Sigmoid colon (tissue), 7 donors: Measurements from ENCODE around the gene AIRE. TPM values are rescaled to one million over a fixed set of nuclear protein-coding genes. Genes with fewer than 3 reads are reported as not detected.

ENCODE experiments used
- DNase-seq: peaks from one replicate; pipeline ENCODE4 v3.0.0-alpha.2; 2019
- H3K27ac ChIP-seq, 4 donors: fragments of 200-600 bp; sonication (generic); one replicate each; pipeline ENCODE4 v1.5.1; 2016 to 2019; ENCODE audit warnings: mild to moderate bottlenecking in 1 of 4
- H3K27me3 ChIP-seq, 3 donors: fragments of 200-600 bp; sonication (generic); one replicate each; pipeline ENCODE4 v1.5.1; 2019; ENCODE audit warnings: mild to moderate bottlenecking in 1 of 3
- H3K36me3 ChIP-seq, 4 donors: fragments of 200-600 bp; sonication (generic); one replicate each; pipeline ENCODE4 v1.5.1; 2016 to 2019
- H3K4me1 ChIP-seq, 4 donors: fragments of 200-600 bp; sonication (generic); one replicate each; pipeline ENCODE4 v1.5.1; 2017 to 2019
- H3K4me3 ChIP-seq, 4 donors: fragments of 200-600 bp; sonication (generic); one replicate each; pipeline ENCODE4 v1.5.1; 2017 to 2019; ENCODE audit warnings: mild to moderate bottlenecking in 2 of 4, moderate library complexity in 1 of 4
- H3K9me3 ChIP-seq, 4 donors: fragments of 200-600 bp in 3 of 4; sonication (generic) in 3 of 4; one replicate each; pipeline versions ENCODE4 v1.5.1 to v1.6.1; 2013 to 2019
- CTCF ChIP-seq, 4 experiments: fragments of 450-650 bp in 3 of 4; fragments of 200-600 bp in 1 of 4; IDR thresholded peaks; one replicate each; pipeline ENCODE4 v1.5.1; 2016 to 2019; ENCODE audit warnings: antibody characterized with exemption in 4 of 4, mild to moderate bottlenecking in 3 of 4, moderate library complexity in 2 of 4
- EP300 ChIP-seq, 4 donors: sonication (generic); formaldehyde crosslinking; IDR thresholded peaks; one replicate each; pipeline ENCODE4 v1.6.1; 2017; ENCODE audit warnings: antibody characterized with exemption in 4 of 4
- POLR2A ChIP-seq, 2 donors: fragments of 450-650 bp; IDR thresholded peaks; one replicate each; pipeline ENCODE4 v1.6.1; 2016; ENCODE audit warnings: antibody characterized with exemption in 2 of 2, mild to moderate bottlenecking in 2 of 2, moderate library complexity in 2 of 2
- POLR2AphosphoS5 ChIP-seq, 4 donors: sonication (generic); formaldehyde crosslinking; IDR thresholded peaks; one replicate each; pipeline ENCODE4 v1.6.1; 2017; ENCODE audit warnings: antibody characterized with exemption in 4 of 4
- WGBS, 2 donors: extraction: QIAGEN DNeasy Blood & Tissue Kit; methylation state at CpG; one replicate each; pipeline ENCODE4 v1.1.7; 2013; 5-methylcytosine and 5-hydroxymethylcytosine counted together
- intact Hi-C: fragments of 100-400 bp; cut with DNase I; formaldehyde crosslinking; loops from one replicate; pipeline ENCODE4 v1.15.1; 2023
- polyA plus RNA-seq, 3 donors: library from polyadenylated mRNA; stranded (reverse); fragments of 200-250 nt; gene quantifications; one replicate each; pipeline ENCODE4 v1.2.3, GENCODE V29; 2013
- total RNA-seq, 4 donors: library from RNA; depleted of rRNA; stranded (reverse); fragments of >200 nt; gene quantifications; one replicate each; pipeline ENCODE4 v1.1.0, GENCODE V29; 2016
- donor health status: healthy with polysubstance abuse.
- donor health status: Bipolar disorder and iron deficiency.
- donor health status: healthy.

The AIRE gene
- total and polyA plus RNA-seq, 7 donors: 0.61 TPM; not detected in 6

GRCh38 chr21:44316277-44316900, 30.7 kb downstream of the AIRE start:
- no peak for DNase-seq
- TF ChIP-seq POLR2AphosphoS5 (IDR thresholded peaks at IDR 0.05) (no peak), CTCF (IDR thresholded peaks at IDR 0.05) (no peak), POLR2A (IDR thresholded peaks at IDR 0.05) (no peak), EP300 (IDR thresholded peaks at IDR 0.05) (no peak)
- WGBS, 2 donors: 91 to 92% methylated on average over 27 of the region's 27 CpGs
- no peaks in the 10 kb centered on the region for H3K4me1 ChIP-seq
- H3K9me3 ChIP-seq: no peaks in the 10 kb centered on the region
- intact Hi-C loops: no loop called here
- peaks cover 14 to 90% (median 46%) of the 10 kb centered on the region in 4 donors for H3K36me3 ChIP-seq
- H3K4me3 ChIP-seq: no peak overlapping the region
- no peak overlapping the region for H3K27ac ChIP-seq
- H3K27me3 ChIP-seq: no peaks in the 10 kb centered on the region

DNA sequence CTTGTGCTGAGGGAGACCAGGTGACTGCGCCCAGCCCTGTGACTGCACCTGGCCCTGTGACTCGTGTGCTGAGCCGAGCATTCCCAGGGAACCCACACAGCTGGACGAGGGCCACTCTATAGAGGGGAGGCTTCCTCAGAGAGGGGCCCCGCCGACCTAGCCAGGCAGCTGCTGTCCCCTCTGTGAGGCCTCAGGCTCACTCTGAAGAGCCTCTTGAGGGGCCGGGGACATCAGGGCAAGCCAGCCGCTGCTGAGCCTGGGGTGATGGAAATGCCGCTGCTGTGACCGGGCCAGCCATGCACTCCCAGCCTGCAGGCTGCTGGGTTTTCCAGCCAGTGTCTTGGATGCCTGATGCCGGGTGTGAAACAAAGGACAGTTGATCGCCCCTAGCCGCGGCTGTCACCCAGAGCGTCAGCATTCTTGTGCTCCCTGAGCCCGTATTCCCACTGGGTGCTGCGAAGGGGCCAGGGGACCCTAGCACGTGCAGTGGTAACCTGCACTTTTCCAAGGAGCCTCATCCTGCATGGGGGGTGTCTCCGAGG, 31.6 kb downstream of the AIRE start:
- Histone ChIP-seq H3K4me1 (no peaks in the 10 kb centered on the region), H3K27me3 (no peaks in the 10 kb centered on the region), H3K4me3 (no peak overlapping the region), H3K9me3 (no peaks in the 10 kb centered on the region), H3K27ac (no peak overlapping the region), H3K36me3 (peaks cover 12 to 90% (median 43%) of the 10 kb centered on the region in 4 donors)
- no peak for DNase-seq
- TF ChIP-seq CTCF (IDR thresholded peaks at IDR 0.05) (no peak), POLR2A (IDR thresholded peaks at IDR 0.05) (no peak), POLR2AphosphoS5 (IDR thresholded peaks at IDR 0.05) (no peak), EP300 (IDR thresholded peaks at IDR 0.05) (no peak)
- 94% methylated on average over 19 of the region's 19 CpGs for WGBS, 2 donors
- intact Hi-C loops: no loop called here

DNA sequence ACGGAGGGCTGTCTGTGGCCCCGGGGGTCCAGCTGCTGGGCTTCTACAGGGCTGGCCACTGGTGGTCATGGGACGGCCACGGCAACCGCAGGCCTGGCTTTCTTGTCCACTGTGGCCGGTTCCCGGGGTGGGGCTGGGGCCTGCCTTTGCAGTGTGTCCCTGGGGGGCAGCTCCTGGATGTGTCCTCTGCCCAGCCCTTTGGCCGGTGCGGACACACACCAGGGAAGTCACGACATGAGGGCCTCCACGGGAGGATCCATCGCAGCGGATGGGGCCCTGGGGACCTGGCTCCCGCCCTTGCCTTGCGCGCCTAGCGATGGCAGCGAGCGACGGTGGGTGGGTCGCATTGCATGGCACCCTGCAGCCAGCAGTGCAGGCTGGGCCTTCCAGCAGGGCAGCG, 32.2 kb downstream of the AIRE start:
- Histone ChIP-seq H3K9me3 (no peaks in the 10 kb centered on the region), H3K36me3 (peaks cover 12 to 90% (median 41%) of the 10 kb centered on the region in 4 donors), H3K27me3 (no peaks in the 10 kb centered on the region), H3K4me3 (no peak overlapping the region), H3K4me1 (no peaks in the 10 kb centered on the region), H3K27ac (no peak overlapping the region)
- intact Hi-C loops: no loop called here
- DNase-seq: no peak
- no peak for TF ChIP-seq EP300 (IDR thresholded peaks at IDR 0.05)
- no peak for TF ChIP-seq POLR2AphosphoS5 (IDR thresholded peaks at IDR 0.05)
- no peak for TF ChIP-seq CTCF (IDR thresholded peaks at IDR 0.05)
- no peak for TF ChIP-seq POLR2A (IDR thresholded peaks at IDR 0.05)
- WGBS, 2 donors: 95 to 96% methylated on average over 22 of the region's 22 CpGs

DNA sequence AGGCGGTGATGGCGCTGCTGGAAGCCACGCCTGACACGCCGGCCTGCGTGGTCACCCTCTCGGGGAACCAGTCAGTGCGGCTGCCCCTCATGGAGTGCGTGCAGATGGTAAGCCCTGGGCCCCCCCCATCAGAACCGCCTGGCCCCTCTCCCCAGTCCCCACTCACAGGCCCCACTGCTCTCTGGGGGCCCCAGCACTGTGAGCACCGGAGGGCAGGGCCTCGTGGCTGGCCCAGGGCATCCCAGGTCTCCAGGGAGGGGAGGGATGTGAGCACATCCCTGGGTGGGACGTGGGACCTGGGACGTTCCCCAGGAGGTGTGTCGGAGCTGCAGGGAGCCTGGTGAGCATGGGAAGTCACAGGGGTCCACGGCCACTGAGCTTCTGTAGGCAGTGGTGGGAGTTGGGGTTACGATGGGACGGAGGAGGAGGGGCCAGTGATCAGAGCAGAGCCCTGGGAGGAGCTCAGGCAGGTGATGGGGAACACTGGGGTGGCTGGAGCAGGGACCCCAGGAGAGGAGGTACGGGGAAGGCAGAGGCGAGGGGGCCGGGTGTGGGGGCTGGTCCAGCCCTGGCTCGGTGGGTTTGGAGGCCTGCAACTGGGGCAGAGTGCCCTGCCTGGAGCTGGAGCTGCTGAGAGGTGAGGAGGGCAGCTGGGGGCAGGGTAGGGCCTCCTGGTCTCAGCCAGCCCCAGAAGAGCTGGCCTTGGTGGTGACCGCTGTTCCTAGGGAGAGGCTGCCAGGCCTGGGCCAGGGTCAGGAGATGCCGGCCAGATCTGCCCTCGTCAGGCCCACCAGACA, 33.0 kb downstream of the AIRE start:
- no peak overlapping the region for H3K27ac ChIP-seq
- 94 to 95% methylated on average over 25 of the region's 25 CpGs for WGBS, 2 donors
- intact Hi-C loops: no loop called here
- no peak for TF ChIP-seq EP300 (IDR thresholded peaks at IDR 0.05)
- no peaks in the 10 kb centered on the region for H3K9me3 ChIP-seq
- no peak for DNase-seq
- H3K4me1 ChIP-seq: no peaks in the 10 kb centered on the region
- no peak overlapping the region for H3K4me3 ChIP-seq
- H3K36me3 ChIP-seq: peaks cover 6 to 89% (median 35%) of the 10 kb centered on the region in 4 donors
- no peaks in the 10 kb centered on the region for H3K27me3 ChIP-seq

DNA sequence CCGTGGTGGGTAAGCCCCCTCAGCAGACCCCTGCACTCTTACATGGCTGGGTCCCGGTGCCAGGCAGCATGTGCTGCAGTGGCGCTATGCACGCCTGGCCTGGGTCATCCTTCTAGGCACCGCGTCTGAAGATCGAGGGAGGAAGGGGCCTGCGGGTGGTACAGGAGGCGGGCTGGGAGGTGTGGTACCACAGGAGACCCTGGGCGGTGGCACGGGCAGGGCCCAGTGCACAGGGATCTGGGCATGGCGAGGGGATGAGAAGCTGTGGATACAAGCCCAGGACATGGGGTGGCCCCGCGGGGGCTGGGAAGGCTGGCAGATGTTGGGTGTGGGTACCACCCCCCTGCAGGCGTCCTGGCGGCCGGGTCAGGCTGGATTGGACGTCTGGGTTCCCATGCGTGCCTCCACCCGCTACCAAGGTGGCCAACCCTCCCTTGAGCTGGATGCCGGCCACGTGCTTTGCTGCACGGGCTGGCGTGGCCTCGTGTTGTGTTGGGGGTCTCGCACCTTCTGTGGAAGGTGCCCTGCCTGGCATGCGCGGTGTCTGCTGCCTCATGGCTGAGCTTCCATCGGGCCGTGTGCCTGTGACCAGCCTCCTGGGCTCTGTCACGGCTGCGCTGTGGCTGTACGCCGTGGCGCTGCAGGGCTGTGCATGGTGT, 33.9 kb downstream of the AIRE start:
- WGBS, 2 donors: 93 to 96% methylated on average over 35 of the region's 35 CpGs
- DNase-seq: no peak
- Histone ChIP-seq H3K27ac (no peak overlapping the region), H3K4me1 (no peaks in the 10 kb centered on the region), H3K9me3 (no peaks in the 10 kb centered on the region), H3K4me3 (no peak overlapping the region), H3K27me3 (no peaks in the 10 kb centered on the region), H3K36me3 (peaks cover 6 to 91% (median 34%) of the 10 kb centered on the region in 4 donors)
- TF ChIP-seq POLR2A (IDR thresholded peaks at IDR 0.05): no peak
- TF ChIP-seq POLR2AphosphoS5 (IDR thresholded peaks at IDR 0.05): no peak
- no peak for TF ChIP-seq EP300 (IDR thresholded peaks at IDR 0.05)
- TF ChIP-seq CTCF (IDR thresholded peaks at IDR 0.05): no peak
- intact Hi-C loops: no loop called here
